GM12873 (cell line): Measurements from ENCODE around the gene PLIN1.

ENCODE experiments used
- CTCF ChIP-seq: IDR thresholded peaks from 2 replicates; pipeline ENCODE4 v1.5.1; 2012; ENCODE audit warnings: low read depth, mild to moderate bottlenecking, moderate library complexity, low read length, control low read depth; ENCODE audit not compliant: insufficient read depth; ENCODE audit errors: missing control alignments

Gene PLIN1

DNA sequence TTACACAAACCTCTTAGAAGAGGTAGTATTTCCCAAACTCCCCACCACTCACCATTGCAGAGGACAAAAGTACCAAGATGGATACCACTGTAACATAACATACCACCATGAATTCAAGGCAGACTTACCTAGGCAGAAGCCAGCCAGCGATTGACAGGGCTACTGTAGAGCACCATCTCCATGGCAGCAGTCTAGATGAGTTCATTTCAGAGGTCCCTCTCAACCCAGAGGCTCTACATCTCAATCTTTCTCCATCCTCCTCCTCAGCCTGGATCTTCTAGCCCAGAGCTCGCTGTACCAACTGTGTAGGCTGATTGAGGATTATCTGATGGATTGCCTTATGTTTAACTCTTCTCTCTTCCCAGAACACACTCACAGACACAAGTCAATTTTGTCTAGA, 2.0 kb upstream of the PLIN1 start:
- TF ChIP-seq CTCF, result no peak

GRCh38 chr15:89680282-89680873, 1.2 kb upstream of the PLIN1 start:
- TF ChIP-seq CTCF, result no peak

- no peak for TF ChIP-seq CTCF
These were observed 1.8 kb downstream of the PLIN1 start for GRCh38 chr15:89677381-89677780.

DNA sequence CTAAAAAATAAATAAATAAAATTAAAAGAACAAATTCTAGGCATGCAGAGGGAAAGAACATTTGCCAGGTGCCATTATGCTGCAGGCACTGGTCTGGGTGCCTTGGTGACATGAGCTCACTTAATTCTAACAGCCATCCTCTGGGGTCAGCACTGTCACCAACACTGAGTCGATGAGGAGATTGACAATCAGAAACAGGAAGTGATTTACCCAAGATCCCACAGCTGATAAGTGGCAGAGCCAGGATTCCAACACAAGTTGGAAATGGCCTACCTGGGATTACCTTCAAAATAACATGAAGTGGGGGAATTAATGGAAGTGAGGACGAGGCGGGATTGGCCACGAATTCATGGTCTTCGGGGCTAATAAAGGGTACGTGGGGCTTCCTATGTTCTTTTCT, 3.6 kb downstream of the PLIN1 start:
- TF ChIP-seq CTCF, result no peak

GRCh38 chr15:89674526-89674925, 4.6 kb downstream of the PLIN1 start:
- TF ChIP-seq CTCF, result no peak

DNA sequence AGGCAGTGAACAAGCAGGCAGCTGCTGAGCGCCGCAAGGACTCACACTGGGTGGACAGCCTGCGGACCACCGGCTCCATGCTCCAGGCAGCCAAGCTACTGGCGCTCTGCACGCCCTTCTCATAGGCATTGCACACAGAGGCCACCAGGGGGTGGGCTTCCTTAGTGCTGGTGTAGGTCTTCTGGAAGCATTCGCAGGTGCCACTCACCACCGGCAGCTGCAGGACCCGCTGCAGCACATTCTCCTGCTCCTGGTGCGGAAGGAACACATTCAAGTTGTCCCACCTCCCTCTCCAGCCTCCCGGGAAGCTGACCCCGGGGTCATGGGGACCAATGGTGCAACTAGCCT, 6.0 kb downstream of the PLIN1 start:
- TF ChIP-seq CTCF, result peak; percentile 76

- no peak for TF ChIP-seq CTCF
These were observed 6.7 kb downstream of the PLIN1 start for GRCh38 chr15:89672221-89673164.
